Suprapubic skin (tissue), 2 donors: ENCODE measurements around the gene ZFHX2.

Experiments used
- EP300 ChIP-seq: sonication (generic); formaldehyde crosslinking; IDR thresholded peaks from one replicate; pipeline ENCODE4 v1.6.1; 2017; ENCODE audit warnings: antibody characterized with exemption
- POLR2A ChIP-seq, 2 donors: fragments of 450-650 bp; IDR thresholded peaks; one replicate each; pipeline ENCODE4 v1.6.1; 2017; ENCODE audit warnings: antibody characterized with exemption in 2 of 2, mild to moderate bottlenecking in 2 of 2, moderate library complexity in 2 of 2

DNA sequence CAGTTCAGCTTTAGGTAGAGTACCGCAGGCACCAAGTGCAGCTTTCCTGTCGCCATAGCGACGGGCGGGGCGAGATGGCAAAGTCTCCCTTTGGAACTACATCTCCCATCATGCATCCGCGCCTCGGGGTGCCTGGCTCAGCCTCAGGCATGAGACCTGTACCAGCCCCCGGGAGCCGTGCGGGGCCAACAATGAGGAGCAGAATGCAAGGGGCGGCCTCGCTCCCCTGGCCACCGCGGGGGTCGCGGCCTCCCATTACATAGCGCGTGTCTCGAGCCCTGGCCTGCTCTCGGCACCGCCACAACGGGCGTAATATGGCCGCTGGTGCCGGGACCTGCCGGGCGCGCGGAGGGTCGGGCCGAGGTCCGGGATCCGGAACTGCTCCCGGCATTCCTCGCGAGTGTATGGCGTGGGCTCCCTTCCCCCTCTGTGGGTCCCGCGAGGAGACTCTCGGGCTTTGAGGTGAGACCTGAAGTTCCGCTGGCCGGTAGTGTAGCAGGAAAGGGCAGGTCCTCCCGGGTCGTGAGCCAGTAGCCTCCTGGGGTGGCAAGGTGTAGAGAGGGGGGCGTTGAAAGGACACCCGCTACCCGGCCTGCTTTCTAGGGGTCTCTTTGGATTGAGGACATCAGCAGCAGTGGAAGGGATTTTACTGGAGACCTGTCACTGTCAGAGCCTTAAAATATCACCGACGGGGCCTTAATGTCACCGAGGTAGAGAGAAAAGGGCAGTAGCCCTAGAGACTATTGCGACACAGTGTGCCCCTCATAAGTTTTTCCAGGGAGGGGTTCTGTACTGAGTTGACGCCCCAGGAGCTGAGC is 4.5 kb upstream of the ZFHX2 start, which contains the start of gene THTPA:
- no peak for TF ChIP-seq POLR2A (IDR thresholded peaks at IDR 0.05)
- no peak for TF ChIP-seq EP300
